CD14-positive monocyte (primary cell): ENCODE results near the gene PNMA8C. TPM values are rescaled to one million over a fixed set of nuclear protein-coding genes. Genes with fewer than 3 reads are reported as not detected.
"Not testable (repeated sequence)": the region's sequence is repeated elsewhere in the genome, so short reads cannot be mapped to it uniquely, and the experiment has no call there.

Experiments used
- DNase-seq, 3 donors: peaks; one replicate each; pipeline ENCODE4 v3.0.0-alpha.2; 2011 to 2022
- H2AFZ ChIP-seq: 2 replicates; pipeline ENCODE4 v1.6.0; 2012; ENCODE audit warnings: mild to moderate bottlenecking, low read depth, low read length, inconsistent platforms; ENCODE audit not compliant: insufficient read depth, poor library complexity, severe bottlenecking
- H3K27ac ChIP-seq, 2 donors: 1 replicate in 1 of 2; 2 replicates in 1 of 2; pipeline ENCODE4 v1.5.1; 2012 to 2013; ENCODE audit warnings: low read length in 2 of 2, control low read depth in 1 of 2, inconsistent platforms in 1 of 2, low read depth in 1 of 2, mild to moderate bottlenecking in 1 of 2
- H3K27me3 ChIP-seq, 2 donors: one replicate each; pipeline versions ENCODE4 v1.6.0 to v1.6.1; 2011 to 2013; ENCODE audit warnings: low read length in 2 of 2; ENCODE audit not compliant: control insufficient read depth in 2 of 2, insufficient read depth in 2 of 2
- H3K36me3 ChIP-seq, 2 donors: replicated peaks in 1 of 2; 1 replicate in 1 of 2; 2 replicates in 1 of 2; pipeline versions ENCODE4 v1.5.1 to v1.6.1; 2012 to 2013; ENCODE audit warnings: low read length in 2 of 2, control low read depth in 1 of 2, inconsistent platforms in 1 of 2, mild to moderate bottlenecking in 1 of 2; ENCODE audit not compliant: insufficient read depth in 2 of 2, control insufficient read depth in 1 of 2
- H3K4me1 ChIP-seq, 2 donors: 1 replicate in 1 of 2; 2 replicates in 1 of 2; pipeline versions ENCODE4 v1.5.1 to v1.6.1; 2012 to 2013; ENCODE audit warnings: low read length in 2 of 2, control low read depth in 1 of 2, inconsistent platforms in 1 of 2, mild to moderate bottlenecking in 1 of 2, moderate library complexity in 1 of 2; ENCODE audit not compliant: insufficient read depth in 2 of 2, control insufficient read depth in 1 of 2
- H3K4me2 ChIP-seq: replicated peaks from 2 replicates; pipeline ENCODE3; 2012; ENCODE audit warnings: low read length, moderate library complexity, mild to moderate bottlenecking; ENCODE audit not compliant: poor library complexity, severe bottlenecking; ENCODE audit errors: extremely low read depth
- H3K4me3 ChIP-seq, 3 experiments: fragments of 200-600 bp in 1 of 3; sonication (generic) in 1 of 3; replicated peaks in 1 of 3; 1 replicate in 2 of 3; 2 replicates in 1 of 3; pipeline ENCODE4 v1.5.1; 2011 to 2013; ENCODE audit warnings: low read length in 3 of 3, mild to moderate bottlenecking in 3 of 3, control low read depth in 2 of 3, low read depth in 2 of 3, inconsistent platforms in 1 of 3, moderate library complexity in 1 of 3
- H3K79me2 ChIP-seq: 2 replicates; pipeline ENCODE4 v1.6.0; 2012; ENCODE audit warnings: mild to moderate bottlenecking, control low read depth, inconsistent platforms, low read length, moderate library complexity; ENCODE audit not compliant: insufficient read depth
- H3K9ac ChIP-seq: 2 replicates; pipeline ENCODE4 v1.6.0; 2017; ENCODE audit warnings: low read length, mild to moderate bottlenecking; ENCODE audit not compliant: insufficient read depth, poor library complexity, severe bottlenecking
- H3K9me3 ChIP-seq, 2 donors: replicated peaks in 1 of 2; 1 replicate in 1 of 2; 2 replicates in 1 of 2; pipeline versions ENCODE4 v1.5.1 to v1.6.1; 2012 to 2013; ENCODE audit warnings: low read length in 2 of 2, control low read depth in 1 of 2; ENCODE audit not compliant: control insufficient read depth in 1 of 2, insufficient read depth in 1 of 2
- H4K20me1 ChIP-seq: 2 replicates; pipeline ENCODE4 v1.6.0; 2012; ENCODE audit warnings: mild to moderate bottlenecking, low read length, control low read depth, moderate library complexity; ENCODE audit not compliant: insufficient read depth
- H3K27ac Mint-ChIP-seq, 7 donors: one replicate each; pipeline ENCODE4 v1.8.0; 2020; ENCODE audit warnings: mild to moderate bottlenecking in 7 of 7, mixed read lengths in 7 of 7, moderate library complexity in 6 of 7, inconsistent platforms in 2 of 7
- H3K27me3 Mint-ChIP-seq, 3 donors: one replicate each; pipeline ENCODE4 v1.8.0; 2021 to 2022; ENCODE audit warnings: low read depth in 3 of 3, mild to moderate bottlenecking in 3 of 3, mixed read lengths in 3 of 3, moderate library complexity in 3 of 3, inconsistent platforms in 1 of 3
- H3K36me3 Mint-ChIP-seq, 2 donors: one replicate each; pipeline ENCODE4 v1.8.0; 2020; ENCODE audit warnings: mixed read lengths in 2 of 2, inconsistent platforms in 1 of 2, mild to moderate bottlenecking in 1 of 2
- H3K4me1 Mint-ChIP-seq: one replicate; pipeline ENCODE4 v1.8.0; 2020; ENCODE audit warnings: mild to moderate bottlenecking, mixed read lengths
- H3K4me3 Mint-ChIP-seq, 2 donors: one replicate each; pipeline ENCODE4 v1.8.0; 2020; ENCODE audit warnings: mild to moderate bottlenecking in 2 of 2, mixed read lengths in 2 of 2, moderate library complexity in 1 of 2
- H3K9me3 Mint-ChIP-seq, 7 donors: one replicate each; pipeline ENCODE4 v1.8.0; 2020 to 2022; ENCODE audit warnings: mixed read lengths in 7 of 7, mild to moderate bottlenecking in 6 of 7, moderate library complexity in 6 of 7, inconsistent platforms in 2 of 7
- CTCF ChIP-seq: fragments of 200-600 bp; IDR thresholded peaks from one replicate; pipeline ENCODE4 v1.8.0; 2022; ENCODE audit warnings: antibody characterized with exemption, mild to moderate bottlenecking
- WGBS: methylation state at CpG from one replicate; pipeline ENCODE4 v1.1.5; 2013; ENCODE audit warnings: missing lambda C conversion rate; ENCODE audit not compliant: insufficient coverage; 5-methylcytosine and 5-hydroxymethylcytosine counted together
- intact Hi-C, 2 donors: fragments of 100-400 bp; cut with micrococcal nuclease; formaldehyde crosslinking; loops; one replicate each; pipeline versions ENCODE4 v1.15.0 to v1.15.1; 2023
- polyA plus RNA-seq, 3 donors: library from polyadenylated mRNA; depleted of rRNA in 1 of 3; unstranded in 2 of 3; stranded (reverse) in 1 of 3; fragments of 300-500 nt in 2 of 3; fragments of >200 nt in 1 of 3; fragmentation: Illumina TruSeq in 2 of 3; gene quantifications; 1 replicate in 2 of 3; 2 replicates in 1 of 3; pipeline ENCODE4 v1.2.3, GENCODE V29; 2012 to 2021

PNMA8C gene
- polyA plus RNA-seq, 3 donors: not detected

DNA sequence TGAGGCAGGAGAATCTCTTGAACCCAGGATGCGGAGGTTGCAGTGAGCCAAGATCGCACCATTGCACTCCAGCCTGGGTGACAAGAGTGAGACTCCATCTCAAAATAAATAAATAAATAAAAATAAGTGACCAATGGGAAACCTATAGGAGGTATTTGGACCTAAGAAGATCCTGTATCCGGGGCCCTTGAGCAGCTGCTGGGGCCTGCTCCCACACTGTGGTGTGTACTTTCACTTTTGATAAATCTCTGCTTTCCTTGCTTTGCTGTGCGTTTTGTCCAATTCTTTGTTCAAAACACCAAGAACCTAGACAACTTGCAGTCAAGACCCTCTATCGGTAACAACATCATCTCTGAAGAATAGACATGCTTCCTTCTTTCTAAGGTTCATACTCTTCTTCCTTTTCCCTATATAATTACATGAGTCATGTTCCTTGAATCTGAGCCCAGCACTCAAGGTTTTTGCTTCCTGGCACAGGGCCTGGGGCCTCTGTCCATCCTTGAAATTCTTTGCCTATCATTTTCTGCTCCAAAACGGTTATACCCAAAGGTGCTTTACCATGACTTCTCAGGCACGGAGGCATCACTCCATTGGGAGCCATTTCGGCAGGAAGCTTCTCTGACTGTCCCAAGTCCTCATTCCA is 14.2 kb upstream of the PNMA8C start:
- 19% methylated on average over 3 of the region's 8 CpGs for WGBS
- no peak for DNase-seq
- H3K9ac ChIP-seq: no peak overlapping the region
- intact Hi-C loops: no loop called here
- peaks cover 2% of the 10 kb centered on the region for H3K4me1 Mint-ChIP-seq
- no peaks in the 10 kb centered on the region for H3K9me3 ChIP-seq
- H3K9me3 Mint-ChIP-seq: peaks cover 0 to 2% (median 0%) of the 10 kb centered on the region in 7 donors
- no peak for TF ChIP-seq CTCF
- peaks cover 4 to 12% (median 10%) of the 10 kb centered on the region in 3 donors for H3K27me3 Mint-ChIP-seq
- H3K27ac Mint-ChIP-seq: no peak overlapping the region
- no peaks in the 10 kb centered on the region for H4K20me1 ChIP-seq
- no peak overlapping the region for H3K4me2 ChIP-seq
- no peaks in the 10 kb centered on the region for H3K79me2 ChIP-seq
- H3K4me3 Mint-ChIP-seq: no peak overlapping the region
- H3K27ac ChIP-seq: no peak overlapping the region
- H3K4me1 ChIP-seq: no peaks in the 10 kb centered on the region
- H3K4me3 ChIP-seq: no peak overlapping the region
- no peaks in the 10 kb centered on the region for H3K36me3 ChIP-seq
- no peaks in the 10 kb centered on the region for H3K27me3 ChIP-seq
- no peak overlapping the region for H2AFZ ChIP-seq
- no peaks in the 10 kb centered on the region for H3K36me3 Mint-ChIP-seq

DNA sequence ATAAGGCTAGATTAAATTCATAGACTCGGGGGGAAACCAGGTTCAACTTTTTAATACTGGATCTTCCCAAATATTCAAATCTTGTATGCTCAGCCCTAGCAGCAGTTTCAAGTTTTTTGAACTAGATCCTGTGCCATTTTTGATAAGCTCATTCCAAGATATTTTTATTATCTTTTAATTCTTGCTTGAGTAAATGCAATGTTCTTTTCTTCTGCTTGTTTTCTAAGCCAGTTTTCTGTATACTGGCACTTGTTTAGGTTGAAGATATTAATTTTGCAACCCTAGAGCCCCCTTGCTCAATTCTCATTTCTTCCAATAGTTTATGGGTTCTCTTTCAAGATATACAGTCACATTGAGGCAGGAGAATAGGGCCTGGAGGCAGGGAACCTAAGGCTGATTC is 13.1 kb upstream of the PNMA8C start:
- Histone ChIP-seq H3K36me3 (no peaks in the 10 kb centered on the region), H3K9ac (no peak overlapping the region), H3K4me2 (no peak overlapping the region), H3K4me1 (no peaks in the 10 kb centered on the region), H3K27ac (no peak overlapping the region), H3K4me3 (no peak overlapping the region), H3K9me3 (no peaks in the 10 kb centered on the region), H2AFZ (no peak overlapping the region), H3K27me3 (no peaks in the 10 kb centered on the region), H4K20me1 (no peaks in the 10 kb centered on the region), H3K79me2 (no peaks in the 10 kb centered on the region)
- Mint-ChIP-seq H3K36me3 (no peaks in the 10 kb centered on the region), H3K27ac (no peak overlapping the region), H3K4me1 (peaks cover 2% of the 10 kb centered on the region), H3K9me3 (peaks cover 0 to 2% (median 0%) of the 10 kb centered on the region in 7 donors), H3K27me3 (peaks cover 2 to 6% (median 6%) of the 10 kb centered on the region in 3 donors), H3K4me3 (no peak overlapping the region)
- TF ChIP-seq CTCF: no peak
- intact Hi-C loops: no loop called here
- no peak for DNase-seq
- no CpG with 5 or more reads among the region's 1 CpG for WGBS

- H3K4me1 Mint-ChIP-seq, H3K36me3 ChIP-seq, H3K27ac ChIP-seq, H3K4me3 Mint-ChIP-seq, H2AFZ ChIP-seq, H3K36me3 Mint-ChIP-seq, H3K9me3 ChIP-seq, H3K27ac Mint-ChIP-seq, intact Hi-C loops, H4K20me1 ChIP-seq, H3K4me1 ChIP-seq, H3K27me3 ChIP-seq, H3K79me2 ChIP-seq, H3K4me3 ChIP-seq, H3K9me3 Mint-ChIP-seq, DNase-seq, H3K9ac ChIP-seq, H3K4me2 ChIP-seq: not testable (repeated sequence)
- WGBS: no CpG with 5 or more reads among the region's 4 CpGs
- peaks cover 0 to 25% (median 15%) of the 10 kb centered on the region in 3 donors for H3K27me3 Mint-ChIP-seq
These were observed 7.0 kb upstream of the PNMA8C start for GRCh38 chr19:46435689-46436088.
